GM19043 (cell line): ENCODE results near the gene RPL3.

Experiments used
- ATAC-seq: cut with Tn5 transposase; IDR thresholded peaks from one replicate; pipeline ENCODE4 v1.9.1; 2021; ENCODE audit warnings: low read depth; ENCODE audit not compliant: unreplicated experiment

The RPL3 gene

DNA sequence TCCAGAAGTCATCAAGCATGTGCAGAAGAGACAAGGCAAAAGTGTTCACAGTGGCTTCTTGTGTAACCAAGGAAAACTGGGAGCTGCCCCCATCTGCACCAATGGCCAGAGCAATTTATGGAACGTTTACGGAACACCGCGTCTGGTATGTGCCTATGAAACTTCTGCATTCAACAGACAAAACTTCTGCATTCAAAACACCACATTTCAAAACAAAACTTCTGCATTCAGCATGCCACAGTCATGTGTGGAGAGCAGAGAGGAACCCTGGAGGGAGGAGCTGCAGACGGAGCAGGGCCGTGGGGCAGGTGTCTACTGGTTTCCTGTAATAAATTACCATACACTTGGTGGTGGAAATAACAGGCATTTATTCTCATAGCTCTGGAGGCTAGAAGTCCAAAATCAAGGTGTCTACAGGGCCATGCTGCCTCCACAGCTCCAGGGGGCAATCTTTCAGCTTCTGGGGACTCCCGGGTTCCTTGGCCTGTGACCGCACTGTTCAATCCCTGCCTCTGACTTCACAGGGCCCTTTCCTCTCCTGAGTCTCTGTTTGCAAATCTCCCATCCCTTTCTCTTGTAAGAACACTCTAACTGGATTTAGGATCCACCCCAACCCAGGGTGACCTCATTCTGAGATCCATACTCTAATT, 32.2 kb downstream of the RPL3 start:
- no peak for ATAC-seq

GRCh38 chr22:39284983-39285382, 34.4 kb downstream of the RPL3 start:
- ATAC-seq, result no peak

DNA sequence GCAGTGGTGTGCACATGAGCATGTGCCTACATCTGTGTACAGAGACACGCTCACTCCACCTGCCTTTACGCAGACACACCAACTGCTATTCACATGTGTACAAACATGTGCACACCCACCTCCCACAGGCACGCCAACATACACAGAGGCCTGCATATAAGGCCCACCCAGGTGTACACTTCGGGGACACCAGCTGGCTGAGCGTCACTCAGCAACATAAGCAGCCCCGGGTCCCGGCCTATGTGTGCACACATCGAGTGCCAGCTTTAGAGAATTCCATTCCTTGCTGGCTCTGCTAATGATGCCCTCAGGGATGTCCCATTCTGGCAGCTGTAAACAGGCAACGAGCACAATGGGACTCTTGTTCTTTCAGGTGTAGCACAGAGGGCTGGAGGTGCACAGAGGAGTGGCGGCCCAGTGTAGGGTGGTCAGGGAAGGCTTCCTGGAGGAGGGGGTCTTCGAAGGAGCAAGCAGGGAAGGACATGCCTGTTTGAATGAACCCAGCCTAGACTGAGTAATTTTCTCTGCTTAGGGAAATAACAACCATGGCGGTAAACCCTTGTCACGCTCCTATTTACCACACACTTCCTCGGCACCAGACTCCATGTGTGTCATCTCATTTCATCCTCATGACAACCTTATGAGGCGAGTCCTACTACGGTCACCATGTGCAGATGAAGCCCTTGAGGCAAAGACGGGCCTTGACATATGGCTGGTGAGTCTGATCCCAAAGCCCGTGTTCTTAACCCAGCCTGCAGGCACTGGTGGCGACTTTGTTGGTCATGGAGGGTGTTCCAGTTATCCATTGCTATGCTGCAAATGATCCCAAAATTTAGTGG, 35.1 kb downstream of the RPL3 start:
- no peak for ATAC-seq

DNA sequence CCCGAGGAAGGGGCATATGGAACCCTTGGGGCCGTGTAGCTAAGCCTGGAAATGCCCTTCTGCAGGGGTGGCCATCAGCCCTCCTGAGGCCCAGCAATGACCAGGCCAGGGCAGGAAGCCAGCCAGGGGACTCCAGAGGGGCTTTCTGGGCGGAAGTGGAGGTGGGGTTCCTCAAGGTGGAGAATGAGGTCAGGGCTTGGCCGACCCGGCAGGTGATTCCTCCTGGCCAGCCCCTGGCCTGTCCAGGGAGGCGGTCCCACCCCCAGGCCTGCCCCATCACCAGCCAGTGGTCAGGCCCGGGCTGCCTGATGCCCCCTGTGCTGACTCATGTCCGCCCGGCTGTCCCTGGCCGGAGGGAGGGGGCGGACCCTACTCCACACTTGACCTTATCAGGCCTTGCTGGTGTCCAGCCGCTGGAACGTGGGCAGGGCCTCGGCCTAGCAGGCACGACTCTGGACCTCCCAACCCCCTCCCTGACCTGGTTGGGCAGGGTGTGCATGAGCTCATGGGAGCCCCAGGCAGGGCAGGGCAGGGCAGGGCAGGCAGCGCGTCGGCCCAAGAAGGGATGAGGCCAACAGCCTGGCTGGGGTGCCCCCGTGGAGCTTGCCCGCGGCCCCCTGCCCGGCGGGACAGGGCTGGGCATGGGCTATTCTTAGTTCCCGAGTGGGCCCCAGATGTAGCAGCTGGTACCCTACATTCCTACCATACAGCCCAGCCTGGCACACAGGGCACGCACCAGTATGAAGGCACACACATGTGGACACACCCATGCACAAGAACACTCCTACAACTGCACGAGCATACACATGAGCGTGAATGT, 35.9 kb downstream of the RPL3 start:
- ATAC-seq, result no peak

DNA sequence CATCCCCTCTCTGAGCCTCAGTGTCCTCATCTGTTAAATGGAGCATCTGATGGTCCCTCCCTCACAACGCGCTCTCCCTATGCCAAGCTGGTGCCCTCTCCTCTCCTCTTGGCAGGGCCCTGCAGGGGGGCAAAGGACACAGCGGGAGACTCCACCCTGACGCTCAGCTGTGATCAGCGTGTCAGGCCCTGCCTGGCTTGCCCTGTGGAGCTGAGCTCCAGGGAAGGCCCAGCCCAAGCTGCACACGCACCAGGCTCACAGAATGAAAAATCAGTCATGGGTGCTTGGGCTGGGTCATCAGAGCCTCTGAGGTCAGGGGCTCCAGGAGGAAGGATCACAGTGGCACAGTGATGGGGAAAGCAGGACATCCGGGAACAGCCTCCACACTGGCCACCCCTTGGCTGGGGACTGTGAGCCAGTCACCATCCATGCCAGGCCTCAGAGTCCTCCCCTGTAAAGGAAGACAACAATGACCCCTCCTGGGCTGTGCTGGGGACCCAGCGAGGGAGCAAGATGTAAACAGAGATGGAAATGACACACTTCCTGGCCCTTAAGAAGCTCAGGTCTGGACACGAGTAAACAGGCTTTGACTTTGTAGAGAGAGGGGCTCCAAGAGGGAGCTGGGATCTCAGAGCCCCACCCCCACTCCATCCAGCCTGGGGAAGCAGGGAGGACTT, 36.6 kb downstream of the RPL3 start:
- no peak for ATAC-seq

- no peak for ATAC-seq
Observed at GRCh38 chr22:39281126-39281525, 38.3 kb downstream of the RPL3 start.

DNA sequence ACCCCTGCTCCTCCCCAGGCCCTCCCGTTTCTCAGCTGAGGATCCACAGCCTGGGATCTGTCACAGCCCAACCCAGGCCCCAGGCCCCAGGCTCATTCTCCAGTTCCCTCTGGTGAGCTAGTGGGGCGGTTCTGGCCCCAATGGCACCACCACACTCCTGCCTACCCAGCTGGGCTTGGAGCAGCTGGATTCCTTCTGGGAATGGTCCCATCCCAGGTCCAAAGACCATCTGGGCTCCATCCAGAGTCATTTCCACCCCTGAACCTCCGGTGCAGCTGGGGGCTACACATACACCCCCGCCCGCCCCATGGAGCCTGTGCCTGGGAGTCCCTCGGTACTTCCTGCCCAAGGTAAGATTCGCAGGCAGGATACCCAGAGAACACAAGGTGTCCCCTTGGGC, 39.2 kb downstream of the RPL3 start:
- ATAC-seq, result no peak

DNA sequence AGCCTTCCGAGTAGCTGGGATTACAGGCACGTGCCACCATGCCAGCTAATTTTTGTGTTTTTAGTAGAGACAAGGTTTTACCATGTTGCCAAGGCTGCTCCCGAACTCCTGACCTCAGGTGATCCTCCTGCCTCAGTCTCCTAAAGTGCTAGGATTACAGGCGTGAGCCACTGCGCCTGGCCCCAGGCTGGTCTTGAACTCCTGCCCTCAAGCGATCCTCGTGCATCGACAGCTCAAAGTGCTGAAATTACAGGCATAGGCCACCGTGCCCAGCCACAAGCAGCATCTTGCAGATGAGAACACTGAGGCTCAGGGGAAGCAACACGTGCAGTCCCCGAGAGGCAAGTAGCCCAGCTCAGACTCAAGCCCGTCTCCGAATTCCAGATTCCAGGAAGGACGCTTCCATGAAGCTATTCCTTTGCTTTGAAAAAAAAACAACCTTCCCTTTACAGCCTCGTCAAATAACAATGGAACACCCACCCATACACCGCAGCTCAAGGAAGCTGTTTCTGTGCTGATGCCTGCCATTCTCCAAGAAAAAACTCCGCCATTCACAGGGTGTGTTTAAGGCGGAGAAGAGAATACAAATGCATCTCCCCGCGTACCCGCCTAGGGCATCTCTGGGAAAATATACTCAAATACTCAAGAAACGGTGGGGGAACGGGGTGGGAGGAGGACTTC, 40.1 kb downstream of the RPL3 start:
- ATAC-seq, result no peak

GRCh38 chr22:39278040-39278439, 41.4 kb downstream of the RPL3 start:
- ATAC-seq, result no peak

DNA sequence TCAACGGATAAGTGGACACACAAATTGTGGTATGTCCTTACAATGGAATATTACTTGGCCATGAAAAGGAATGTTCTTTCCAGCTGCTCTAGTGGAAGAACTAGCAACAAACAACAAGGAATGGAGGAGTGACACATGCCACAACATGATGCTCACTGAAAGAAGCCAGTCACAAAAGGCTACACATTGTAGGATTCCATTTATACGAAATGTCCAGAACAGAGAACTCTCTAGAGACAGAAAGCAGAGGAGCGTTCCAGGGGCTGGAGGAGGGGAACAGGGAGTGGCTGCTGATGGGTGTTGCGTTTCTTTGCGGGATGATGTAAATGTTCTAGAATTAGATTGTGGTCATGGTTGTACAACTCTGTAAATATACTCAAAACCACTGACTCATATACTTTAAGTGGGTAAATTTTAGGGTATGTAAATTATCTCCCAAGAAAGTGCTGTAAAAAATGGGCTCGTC, 42.2 kb downstream of the RPL3 start:
- no peak for ATAC-seq

DNA sequence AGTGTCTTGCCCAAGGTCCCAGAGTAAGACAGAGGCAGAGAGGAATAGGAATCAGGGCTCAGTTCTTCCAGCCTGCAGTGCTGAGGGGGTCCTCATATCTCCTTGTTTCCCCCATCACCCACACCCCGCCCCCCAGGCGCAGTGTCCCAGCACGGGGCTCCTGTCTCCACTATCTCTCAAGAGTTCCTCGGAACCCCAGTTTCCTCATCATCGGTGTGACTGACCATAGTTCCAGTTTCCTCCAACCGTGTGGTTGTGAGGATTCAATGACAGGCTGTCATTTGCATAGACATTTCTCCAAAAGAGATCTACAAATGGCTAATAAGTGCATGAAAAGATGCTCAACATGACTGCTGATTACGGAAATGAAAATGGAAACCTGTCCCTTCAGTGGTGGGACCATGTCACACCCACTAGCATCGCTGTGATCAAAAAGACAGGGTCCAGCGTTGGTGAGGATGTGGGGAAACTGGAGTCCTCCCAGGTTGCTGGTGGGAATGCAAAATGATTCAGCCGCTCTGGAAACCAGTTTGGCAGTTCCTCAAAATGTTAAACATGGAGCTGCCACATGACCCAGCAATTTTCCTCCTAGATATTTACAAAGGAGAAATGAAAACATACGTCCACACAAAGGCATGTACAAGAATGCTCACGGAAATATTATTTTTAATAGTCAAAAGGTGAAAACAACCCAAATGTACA, 42.8 kb downstream of the RPL3 start:
- no peak for ATAC-seq

DNA sequence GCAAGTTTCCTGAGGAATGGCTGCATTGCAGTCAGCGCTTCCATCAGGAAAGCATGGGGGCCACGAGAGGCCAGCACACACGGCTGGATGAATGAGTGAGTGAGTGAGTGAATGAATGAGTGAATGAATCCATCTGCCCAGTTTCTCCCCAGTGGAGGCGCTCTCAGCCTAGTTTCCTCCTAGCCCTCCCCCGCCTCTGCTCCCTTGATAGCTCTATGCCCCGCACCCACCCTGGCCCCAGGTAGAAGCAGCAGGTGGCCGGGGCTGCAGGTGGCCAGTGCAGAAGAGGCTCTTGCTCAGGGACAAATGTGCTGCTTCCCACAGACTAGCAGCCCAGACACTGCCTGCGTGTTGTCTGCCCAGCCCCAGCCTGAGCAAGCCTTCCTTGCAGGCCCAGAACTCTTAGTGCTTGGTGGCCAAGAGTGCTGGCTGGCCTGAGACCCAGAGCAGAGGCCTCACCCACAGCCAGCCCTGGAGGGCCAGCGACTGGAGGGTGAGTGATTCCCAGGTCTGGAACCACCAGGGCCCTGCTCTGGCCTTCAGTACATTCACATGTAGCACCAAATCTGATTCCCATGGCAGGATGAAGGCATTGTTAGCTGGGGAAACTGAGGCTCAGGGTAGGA, 43.5 kb downstream of the RPL3 start:
- ATAC-seq, result no peak

DNA sequence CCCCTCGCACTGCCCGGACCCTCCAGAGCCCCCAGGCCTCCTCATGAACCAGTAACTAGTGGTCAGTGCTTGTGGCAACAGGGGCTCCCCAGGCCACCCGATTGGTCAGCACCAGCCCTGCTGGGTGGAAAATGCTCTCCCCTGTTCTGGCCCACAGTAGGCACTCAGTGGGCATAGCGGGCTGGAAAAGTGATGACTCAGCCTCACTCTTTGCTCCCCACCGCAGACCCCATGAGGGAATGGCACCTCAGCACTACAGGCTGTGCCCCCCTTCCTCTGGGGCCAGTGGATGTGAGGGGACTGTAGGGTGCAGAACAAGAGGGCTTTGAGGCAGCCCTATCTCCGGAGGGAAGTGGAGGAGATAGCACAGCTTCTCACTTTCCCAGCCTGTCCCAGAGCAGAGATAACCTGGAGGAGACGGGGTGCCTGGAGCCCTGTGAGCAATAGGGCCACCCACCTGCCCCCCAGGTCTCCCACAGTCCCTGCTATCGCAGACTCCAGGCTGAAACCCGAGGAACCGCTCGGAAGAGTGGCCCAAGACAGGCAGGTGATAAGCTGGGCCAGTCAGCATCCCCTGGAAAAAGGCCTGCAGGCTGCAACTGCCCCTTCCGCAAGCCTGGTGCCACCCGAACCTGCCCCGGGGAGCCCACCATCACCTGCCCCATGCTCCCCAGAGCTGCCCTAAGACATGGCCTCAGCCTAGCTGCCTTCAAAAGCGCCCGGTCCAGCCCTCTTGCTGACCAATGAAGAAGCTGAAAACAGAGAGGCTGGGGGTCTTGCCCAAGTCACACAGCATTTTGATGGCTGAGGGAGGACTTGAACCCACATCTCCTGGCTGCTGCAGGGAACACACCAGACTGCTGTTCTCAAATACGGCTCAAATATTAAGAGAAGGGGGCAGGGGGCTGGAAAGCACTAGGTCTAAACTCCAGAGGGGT, 45.2 kb downstream of the RPL3 start:
- no peak for ATAC-seq

DNA sequence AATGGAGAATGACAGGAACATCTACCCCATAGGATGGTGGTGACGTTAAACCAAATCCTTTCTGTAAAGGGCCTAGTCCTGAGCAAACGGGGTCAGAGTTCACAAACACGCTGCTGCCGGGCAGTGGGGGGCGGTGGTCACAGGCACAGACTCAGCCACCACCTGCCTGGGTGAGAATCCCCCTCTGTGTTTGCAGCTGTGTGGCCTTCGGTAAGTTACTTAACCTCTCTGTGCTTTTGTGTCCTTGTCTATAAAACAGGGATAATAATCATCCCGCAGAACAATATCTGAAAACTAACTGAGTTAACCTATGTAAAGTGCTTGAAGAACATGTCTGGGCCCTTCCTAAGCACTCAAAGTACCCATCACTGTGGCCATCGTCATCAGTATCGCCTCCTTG, 48.6 kb downstream of the RPL3 start:
- no peak for ATAC-seq

DNA sequence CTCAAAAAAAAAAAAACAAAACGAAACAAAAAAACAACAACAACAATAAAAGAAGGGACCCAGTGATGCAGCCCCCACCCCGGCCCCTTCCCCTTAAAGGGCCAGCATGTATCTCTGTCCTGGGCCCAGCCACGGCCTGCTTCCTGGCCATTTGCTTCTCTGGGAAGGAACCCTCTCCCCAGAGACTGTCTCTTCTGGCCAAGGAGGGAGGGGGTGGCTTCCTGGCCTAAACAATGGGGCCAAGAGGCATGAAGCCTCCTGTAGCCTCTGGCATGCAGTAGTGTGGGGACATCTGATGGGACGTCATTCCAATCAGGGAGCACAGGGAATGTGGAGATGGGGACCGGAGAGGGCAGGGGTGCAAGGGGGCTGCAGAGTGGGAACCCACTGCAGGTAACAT, 49.1 kb downstream of the RPL3 start:
- ATAC-seq, result no peak

DNA sequence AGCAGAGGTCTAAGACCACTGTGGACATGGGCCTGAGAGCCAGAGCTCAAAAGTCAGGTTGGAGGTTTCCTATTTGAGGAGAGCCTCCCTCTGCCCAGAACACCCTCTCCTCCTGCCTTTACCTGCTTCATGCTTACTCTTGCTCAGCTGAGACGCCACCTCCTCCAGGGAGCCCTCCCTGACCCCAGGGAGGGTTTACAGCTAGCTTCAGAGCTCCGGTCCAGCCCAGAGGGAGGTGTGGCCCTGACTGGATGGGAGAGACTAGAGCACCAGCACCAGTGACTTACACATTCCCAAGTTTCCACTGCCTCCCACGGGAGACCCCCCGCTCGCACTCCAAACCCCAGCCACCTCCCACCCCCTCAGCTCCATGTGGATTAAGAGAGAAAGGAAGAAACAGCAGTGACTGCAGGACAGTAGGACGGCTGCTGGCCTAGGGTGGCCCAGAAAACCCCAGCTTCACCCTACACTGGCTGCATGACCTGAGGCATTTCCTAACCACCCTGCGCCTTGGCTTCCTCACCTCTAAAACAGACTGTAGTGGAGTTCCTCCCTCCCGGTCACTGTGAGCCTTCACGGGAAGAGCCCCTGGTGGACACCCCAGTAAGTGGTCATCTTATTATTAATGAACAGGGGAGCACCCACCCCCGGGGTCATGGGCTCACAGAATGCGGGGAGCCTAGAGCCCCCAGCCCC, 50.2 kb downstream of the RPL3 start:
- no peak for ATAC-seq

DNA sequence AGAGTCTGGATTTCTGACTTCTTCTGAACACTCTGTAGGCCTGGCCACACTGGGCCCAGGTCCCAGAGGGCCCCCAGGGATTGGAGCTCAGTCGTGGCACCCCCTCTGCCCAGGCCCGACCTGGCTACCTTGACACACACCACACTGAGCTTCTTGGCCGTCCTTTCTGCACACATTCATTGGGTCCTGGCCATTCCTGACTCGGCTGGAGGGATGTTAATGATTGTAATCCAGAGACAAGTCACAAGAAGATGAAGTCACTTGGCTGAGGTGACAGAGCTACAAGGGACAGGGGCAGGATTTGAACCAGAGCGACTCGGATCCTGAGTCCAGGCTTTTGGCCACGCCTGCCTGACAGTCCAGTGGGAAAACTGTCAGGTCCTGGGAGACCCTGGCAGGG, 50.8 kb downstream of the RPL3 start:
- ATAC-seq, result no peak
